NCI-H510A treated with DMSO at 0.1 percent for 48 hours (cell line): ENCODE results near the gene NOD2.

Experiments
- DNase-seq: peaks from one replicate; lab custom pipeline; 2025; lab: John Stamatoyannopoulos, UW

NOD2 gene

GRCh38 chr16:50694206-50694605, 800 bp downstream of the NOD2 start:
- DNase-seq, result no peak

GRCh38 chr16:50695017-50696000, 1.9 kb downstream of the NOD2 start:
- DNase-seq, result no peak

- no peak for DNase-seq
Observed at GRCh38 chr16:50696126-50696525, 2.7 kb downstream of the NOD2 start.

- DNase-seq, result no peak
Observed at GRCh38 chr16:50696575-50697420, 3.4 kb downstream of the NOD2 start.

GRCh38 chr16:50697421-50697715, 4.0 kb downstream of the NOD2 start:
- DNase-seq, result no peak

GRCh38 chr16:50697881-50698767, 4.7 kb downstream of the NOD2 start:
- DNase-seq, result no peak

GRCh38 chr16:50699326-50700159, 6.1 kb downstream of the NOD2 start:
- DNase-seq, result no peak

- no peak for DNase-seq
Observed at GRCh38 chr16:50702725-50703124, 9.3 kb downstream of the NOD2 start.

GRCh38 chr16:50704245-50704644, 10.8 kb downstream of the NOD2 start:
- no peak for DNase-seq

- DNase-seq, result no peak
Observed at GRCh38 chr16:50705436-50706110, 12.2 kb downstream of the NOD2 start.

- no peak for DNase-seq
Observed at GRCh38 chr16:50706250-50706649, 12.8 kb downstream of the NOD2 start.

- no peak for DNase-seq
Observed at GRCh38 chr16:50708373-50709060, 15.1 kb downstream of the NOD2 start.

GRCh38 chr16:50709061-50709684, 15.8 kb downstream of the NOD2 start:
- DNase-seq, result no peak

GRCh38 chr16:50709980-50710379, 16.6 kb downstream of the NOD2 start:
- no peak for DNase-seq

- DNase-seq, result no peak
Observed at GRCh38 chr16:50711040-50711439, 17.6 kb downstream of the NOD2 start.

GRCh38 chr16:50711862-50712559, 18.6 kb downstream of the NOD2 start:
- peak; percentile 45 for DNase-seq

GRCh38 chr16:50712560-50712898, 19.1 kb downstream of the NOD2 start:
- DNase-seq, result no peak

- DNase-seq, result no peak
Observed at GRCh38 chr16:50712956-50713355, 19.6 kb downstream of the NOD2 start.

- no peak for DNase-seq
Observed at GRCh38 chr16:50717091-50717490, 23.7 kb downstream of the NOD2 start.
